ES-I3 (cell line): ENCODE results near the gene KRT9.
"Not testable (repeated sequence)": the region's sequence is repeated elsewhere in the genome, so short reads cannot be mapped to it uniquely, and the experiment has no call there.

Experiments
- H3K36me3 ChIP-seq: 2 replicates; pipeline ENCODE4 v1.6.1; 2013; ENCODE audit warnings: mild to moderate bottlenecking, low read length, control low read depth, moderate library complexity; ENCODE audit not compliant: insufficient read depth
- H3K4me1 ChIP-seq: 2 replicates; pipeline ENCODE4 v1.6.1; 2013; ENCODE audit warnings: mild to moderate bottlenecking, control low read depth, low read length; ENCODE audit not compliant: insufficient read depth
- H3K9ac ChIP-seq: 2 replicates; pipeline ENCODE4 v1.6.1; 2013; ENCODE audit warnings: low read depth, mild to moderate bottlenecking, low read length, moderate library complexity
- H3K9me3 ChIP-seq: 2 replicates; pipeline ENCODE4 v1.6.1; 2013; ENCODE audit warnings: mild to moderate bottlenecking, low read length, moderate library complexity; ENCODE audit not compliant: control insufficient read depth, insufficient read depth

Gene KRT9, protein sequence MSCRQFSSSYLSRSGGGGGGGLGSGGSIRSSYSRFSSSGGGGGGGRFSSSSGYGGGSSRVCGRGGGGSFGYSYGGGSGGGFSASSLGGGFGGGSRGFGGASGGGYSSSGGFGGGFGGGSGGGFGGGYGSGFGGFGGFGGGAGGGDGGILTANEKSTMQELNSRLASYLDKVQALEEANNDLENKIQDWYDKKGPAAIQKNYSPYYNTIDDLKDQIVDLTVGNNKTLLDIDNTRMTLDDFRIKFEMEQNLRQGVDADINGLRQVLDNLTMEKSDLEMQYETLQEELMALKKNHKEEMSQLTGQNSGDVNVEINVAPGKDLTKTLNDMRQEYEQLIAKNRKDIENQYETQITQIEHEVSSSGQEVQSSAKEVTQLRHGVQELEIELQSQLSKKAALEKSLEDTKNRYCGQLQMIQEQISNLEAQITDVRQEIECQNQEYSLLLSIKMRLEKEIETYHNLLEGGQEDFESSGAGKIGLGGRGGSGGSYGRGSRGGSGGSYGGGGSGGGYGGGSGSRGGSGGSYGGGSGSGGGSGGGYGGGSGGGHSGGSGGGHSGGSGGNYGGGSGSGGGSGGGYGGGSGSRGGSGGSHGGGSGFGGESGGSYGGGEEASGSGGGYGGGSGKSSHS

DNA sequence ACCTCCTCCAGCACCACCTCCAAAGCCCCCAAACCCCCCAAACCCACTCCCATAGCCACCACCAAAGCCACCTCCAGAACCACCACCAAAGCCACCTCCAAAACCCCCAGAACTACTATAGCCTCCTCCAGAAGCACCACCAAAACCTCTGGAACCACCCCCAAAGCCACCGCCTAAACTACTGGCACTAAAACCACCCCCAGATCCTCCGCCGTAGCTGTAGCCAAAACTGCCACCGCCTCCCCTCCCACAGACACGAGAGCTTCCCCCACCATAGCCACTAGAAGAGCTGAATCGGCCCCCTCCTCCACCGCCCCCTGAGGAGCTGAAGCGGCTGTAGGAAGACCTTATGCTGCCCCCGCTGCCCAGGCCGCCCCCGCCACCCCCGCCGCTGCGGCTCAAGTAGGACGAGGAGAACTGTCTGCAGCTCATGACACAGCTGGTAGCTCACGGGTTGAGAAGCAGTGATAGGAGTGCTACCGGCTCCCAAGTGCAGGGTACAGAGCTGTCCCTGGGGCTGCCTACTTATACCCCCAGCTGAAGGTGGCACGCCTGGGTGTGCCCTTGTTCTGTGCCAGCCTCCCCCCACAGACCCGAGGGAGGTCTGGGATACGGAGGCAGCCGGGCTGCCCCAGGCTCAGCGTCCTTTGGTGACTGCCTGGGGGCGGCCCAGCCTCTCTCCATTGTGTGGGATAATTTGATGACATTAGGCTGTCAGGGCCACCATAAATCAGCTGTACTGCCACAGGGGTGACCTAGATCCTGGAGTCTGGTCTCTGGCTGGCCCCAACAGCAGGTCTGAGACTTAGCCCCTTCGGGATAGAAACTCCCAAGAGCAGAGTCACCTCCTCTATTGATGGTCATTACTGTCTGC is at the start of gene KRT9:
Gene KRT9, minus strand, starts transcription at position 499 of the 874 bp plus-strand sequence. Its CDS starts 67 bp downstream, at position 432.
- Histone ChIP-seq H3K9ac (no peak within 1 kb of the TSS), H3K9me3 (no peaks in the 10 kb centered on the region), H3K4me1 (no peaks in the 10 kb centered on the region), H3K36me3 (no peaks in the 10 kb centered on the region)

DNA sequence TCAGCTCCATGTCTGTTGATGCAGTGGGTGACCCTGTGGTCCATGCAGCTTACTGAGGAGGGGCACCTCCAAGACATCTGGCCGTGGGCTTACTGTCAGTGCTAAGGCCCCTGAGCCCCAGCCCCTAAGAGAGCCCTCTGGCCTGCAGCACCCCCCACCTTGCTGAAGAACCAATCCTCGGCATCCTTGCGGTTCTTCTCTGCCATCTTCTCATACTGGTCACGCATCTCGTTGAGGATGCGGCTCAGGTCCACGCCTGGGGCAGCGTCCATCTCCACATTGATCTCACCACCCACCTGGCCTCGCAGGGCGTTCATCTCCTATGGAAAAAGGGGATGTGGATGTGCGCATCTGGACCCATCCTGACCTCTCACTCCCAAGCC is 49.6 kb upstream of the KRT9 start:
- not testable (repeated sequence) for H3K36me3 ChIP-seq, H3K9me3 ChIP-seq, H3K9ac ChIP-seq, H3K4me1 ChIP-seq

DNA sequence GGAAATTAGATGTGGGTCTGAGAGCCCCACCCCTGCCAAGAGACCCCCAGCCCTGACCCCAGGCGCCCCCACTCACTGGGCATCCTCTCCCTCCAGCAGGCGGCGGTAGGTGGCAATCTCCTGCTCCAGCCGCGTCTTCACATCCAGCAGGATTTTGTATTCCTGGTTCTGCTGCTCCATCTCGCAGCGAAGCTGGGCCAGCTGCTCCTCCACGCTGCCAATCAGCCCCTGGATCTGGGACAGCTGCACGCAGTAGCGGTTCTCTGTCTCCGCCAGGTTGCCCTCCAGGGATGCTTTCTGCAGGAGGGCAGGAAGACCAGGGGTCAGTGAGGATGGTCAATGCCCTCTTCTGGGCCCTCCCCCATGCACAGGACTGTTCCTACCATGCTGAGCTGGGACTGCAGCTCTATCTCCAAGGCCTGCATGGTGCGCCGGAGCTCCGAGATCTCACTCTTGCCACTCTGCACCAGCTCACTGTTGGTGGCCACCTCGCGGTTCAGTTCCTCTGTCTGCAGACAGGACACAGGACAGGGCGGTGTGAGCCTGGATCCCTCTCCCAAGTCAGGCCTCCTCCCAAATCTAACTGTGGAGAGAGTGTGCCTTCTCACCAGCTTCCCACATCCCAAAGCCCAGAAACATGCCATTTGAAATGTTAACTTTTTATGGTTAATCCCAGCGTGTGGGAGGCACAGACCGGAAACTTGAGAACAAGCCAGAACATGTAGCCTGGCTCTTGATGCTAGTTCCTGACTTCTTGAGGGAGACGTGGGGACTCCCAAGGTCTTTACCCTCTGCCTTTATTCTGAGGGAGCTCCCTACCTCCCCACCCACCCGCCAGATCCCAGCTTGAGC is 49.0 kb upstream of the KRT9 start:
- no peaks in the 10 kb centered on the region for H3K9me3 ChIP-seq
- no peak overlapping the region for H3K9ac ChIP-seq
- no peaks in the 10 kb centered on the region for H3K36me3 ChIP-seq
- H3K4me1 ChIP-seq: peaks cover 5% of the 10 kb centered on the region; the same call in 1 of the 2 replicates

DNA sequence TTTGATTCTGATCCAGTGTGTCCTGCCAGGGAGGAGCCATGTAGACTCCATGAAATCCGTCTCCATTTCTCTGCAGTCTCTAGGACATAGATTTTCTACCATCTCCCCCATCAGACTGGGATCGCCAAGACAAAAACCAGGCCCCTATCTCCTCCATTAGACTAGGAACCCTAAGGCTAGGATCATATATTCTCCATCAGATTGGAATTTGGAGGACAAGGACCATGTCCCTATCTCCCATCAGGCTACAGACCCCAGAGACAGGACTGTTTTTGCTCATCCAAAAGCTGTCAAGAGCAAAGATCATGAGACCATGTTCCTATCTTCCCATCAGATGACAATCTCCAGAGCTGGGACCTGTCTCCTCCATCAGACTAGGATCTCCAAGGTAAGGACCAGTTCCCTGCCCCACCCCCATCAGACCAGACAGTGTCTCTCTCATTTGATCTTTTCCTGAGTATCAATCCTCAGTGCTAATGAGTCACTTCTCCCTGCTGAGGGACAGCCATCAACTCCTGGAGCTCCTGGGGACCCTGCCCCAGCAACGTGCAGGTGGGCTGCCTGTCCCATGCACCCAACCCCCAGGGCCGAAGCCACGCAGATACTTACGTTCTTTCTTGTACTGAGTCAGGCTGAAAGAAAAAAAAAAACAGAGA is 48.2 kb upstream of the KRT9 start:
- not testable (repeated sequence) for H3K36me3 ChIP-seq, H3K4me1 ChIP-seq, H3K9ac ChIP-seq, H3K9me3 ChIP-seq

DNA sequence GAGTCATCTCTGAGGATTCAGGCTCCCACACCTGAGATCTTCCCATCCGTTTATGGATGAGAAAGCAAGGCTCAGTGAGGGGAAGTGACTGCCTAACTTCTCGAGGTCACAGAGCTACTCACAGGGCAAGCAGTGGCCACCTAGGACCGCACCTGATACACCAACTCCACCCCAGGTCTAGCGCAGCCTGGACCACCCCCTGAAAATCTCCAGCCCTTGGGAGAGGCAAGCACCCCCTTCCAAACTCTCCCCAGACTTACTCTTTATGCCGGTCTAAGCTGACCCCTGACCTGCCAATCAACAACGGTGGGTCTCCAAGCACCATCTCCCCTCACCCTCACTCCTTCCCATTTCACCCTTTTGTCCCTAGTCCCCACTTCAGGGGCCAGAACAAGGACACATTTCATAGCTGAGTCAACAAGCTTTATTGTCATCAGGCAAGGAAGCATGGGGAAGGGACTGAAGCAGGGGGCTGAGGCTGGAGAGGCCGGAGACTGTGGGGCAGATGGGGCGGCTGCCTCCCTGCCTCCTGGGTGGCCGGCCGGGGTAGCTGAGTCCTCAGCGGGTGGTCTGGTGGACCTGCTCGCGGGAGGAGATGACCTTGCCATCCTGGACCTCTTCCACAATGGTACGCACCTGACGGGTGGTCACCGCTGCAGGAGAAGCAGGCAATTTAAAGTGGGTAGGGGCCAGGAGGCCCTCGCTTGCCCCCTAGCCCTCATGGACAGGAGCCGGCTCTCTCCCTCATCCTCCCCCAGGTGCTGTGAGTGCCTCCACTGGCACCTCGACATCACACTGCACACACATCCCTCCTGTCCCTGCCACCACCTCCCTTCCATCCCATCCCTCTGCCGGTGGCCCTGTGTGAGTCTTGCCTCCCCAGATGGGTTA is 47.4 kb upstream of the KRT9 start:
- H3K4me1 ChIP-seq: peaks cover 2% of the 10 kb centered on the region; the same call in 1 of the 2 replicates
- H3K9ac ChIP-seq: no peak overlapping the region
- no peaks in the 10 kb centered on the region for H3K36me3 ChIP-seq
- no peaks in the 10 kb centered on the region for H3K9me3 ChIP-seq

DNA sequence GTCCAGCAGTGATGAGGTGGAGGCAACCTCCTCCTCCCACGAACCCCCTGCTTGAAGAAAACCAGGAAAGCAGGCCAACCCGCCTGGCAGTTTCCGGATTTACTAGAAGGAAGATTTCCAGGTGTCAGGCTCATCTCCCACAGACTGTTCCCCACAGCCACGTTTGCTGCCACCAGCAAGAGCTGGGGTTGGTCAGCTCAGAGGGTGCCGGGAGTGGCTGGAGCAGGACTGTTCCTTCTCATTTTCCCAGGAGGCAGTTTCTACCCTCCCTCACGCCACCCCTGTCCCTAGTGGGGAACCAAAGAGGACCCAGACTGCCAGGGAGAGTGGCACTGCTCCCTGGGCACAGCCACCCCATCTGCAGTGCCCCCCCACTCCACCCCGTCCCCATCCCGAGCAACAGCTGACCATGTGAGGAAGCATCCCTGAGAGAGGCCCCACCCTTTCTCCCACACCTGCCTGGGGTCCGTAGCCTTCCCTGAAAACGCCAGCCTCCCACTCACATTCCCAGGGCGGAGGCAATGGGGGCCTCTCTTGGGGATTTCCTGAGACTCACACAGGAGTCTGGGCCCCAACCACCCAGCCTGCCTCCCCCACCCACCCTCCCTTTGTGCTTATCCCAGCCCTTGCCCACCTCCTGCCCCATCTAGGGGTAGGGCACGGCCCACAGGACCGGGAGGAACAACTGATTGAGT is 46.6 kb upstream of the KRT9 start:
- Histone ChIP-seq H3K9me3 (no peaks in the 10 kb centered on the region), H3K36me3 (no peaks in the 10 kb centered on the region), H3K4me1 (peaks cover 2% of the 10 kb centered on the region; the same call in 1 of the 2 replicates), H3K9ac (no peak overlapping the region)

DNA sequence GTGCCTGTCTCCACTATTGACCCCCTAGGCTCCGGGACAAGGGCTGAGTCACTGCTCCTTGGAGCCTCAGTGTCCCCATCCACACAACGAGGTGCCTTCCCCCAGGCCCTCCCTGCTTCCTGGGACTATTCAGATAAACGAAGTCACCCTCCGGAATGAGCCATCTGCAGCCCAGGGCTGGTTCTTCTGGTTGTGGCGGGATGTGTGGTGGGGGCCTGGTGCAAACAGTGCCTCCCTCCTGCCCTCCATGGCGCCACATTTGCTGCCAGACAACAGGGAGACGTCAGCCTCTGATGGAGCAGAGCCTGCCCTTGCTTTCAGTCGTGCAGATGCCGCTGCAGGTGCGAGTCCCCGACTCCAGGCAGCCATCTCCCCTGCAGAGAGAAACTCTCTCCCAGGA is 45.8 kb upstream of the KRT9 start:
- Histone ChIP-seq H3K36me3 (no peaks in the 10 kb centered on the region), H3K9me3 (no peaks in the 10 kb centered on the region), H3K4me1 (no peaks in the 10 kb centered on the region; the same call in 1 of the 2 replicates), H3K9ac (no peak overlapping the region)

DNA sequence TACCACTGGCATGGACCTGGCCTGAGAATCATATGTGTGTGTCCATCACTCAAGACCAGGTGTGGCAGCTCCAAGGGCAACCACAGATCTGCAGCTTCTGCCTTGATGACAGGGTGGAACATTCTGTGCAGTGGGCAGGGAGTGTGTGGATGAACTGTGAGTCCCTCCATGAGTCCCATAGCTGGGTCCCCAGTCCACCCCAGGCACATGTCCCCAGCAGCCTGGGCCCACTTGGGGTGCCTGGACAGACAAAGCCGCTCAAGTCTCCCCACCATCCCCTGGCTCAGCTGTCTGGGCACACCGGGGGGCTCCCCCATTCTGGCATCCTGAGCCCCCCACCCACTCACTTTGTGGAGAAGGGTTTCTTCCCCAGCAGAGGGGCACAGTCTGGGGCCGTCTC is 45.3 kb upstream of the KRT9 start:
- no peak overlapping the region for H3K9ac ChIP-seq
- no peaks in the 10 kb centered on the region; the same call in 1 of the 2 replicates for H3K4me1 ChIP-seq
- no peaks in the 10 kb centered on the region for H3K36me3 ChIP-seq
- no peaks in the 10 kb centered on the region for H3K9me3 ChIP-seq

DNA sequence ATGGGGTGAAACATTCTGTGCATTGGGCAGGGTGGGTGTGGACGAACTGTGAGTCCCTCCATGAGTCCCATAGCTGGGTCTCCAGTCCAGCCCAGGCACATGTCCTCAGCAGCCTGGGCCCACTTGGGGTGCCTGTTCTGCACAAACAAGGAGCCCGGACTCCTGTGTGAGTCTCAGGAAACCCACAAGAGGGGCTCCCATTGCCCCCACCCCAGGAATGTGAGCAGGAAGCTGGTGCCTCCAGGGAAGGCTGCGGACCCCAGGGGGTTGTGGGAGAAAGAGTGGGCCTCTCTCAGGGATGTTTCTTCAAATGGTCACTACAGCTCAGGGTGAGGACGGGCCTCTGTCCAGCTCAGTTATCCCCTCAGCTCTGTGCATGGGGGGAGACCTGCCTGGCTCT is 44.6 kb upstream of the KRT9 start:
- not testable (repeated sequence) for H3K9me3 ChIP-seq, H3K9ac ChIP-seq, H3K36me3 ChIP-seq, H3K4me1 ChIP-seq

DNA sequence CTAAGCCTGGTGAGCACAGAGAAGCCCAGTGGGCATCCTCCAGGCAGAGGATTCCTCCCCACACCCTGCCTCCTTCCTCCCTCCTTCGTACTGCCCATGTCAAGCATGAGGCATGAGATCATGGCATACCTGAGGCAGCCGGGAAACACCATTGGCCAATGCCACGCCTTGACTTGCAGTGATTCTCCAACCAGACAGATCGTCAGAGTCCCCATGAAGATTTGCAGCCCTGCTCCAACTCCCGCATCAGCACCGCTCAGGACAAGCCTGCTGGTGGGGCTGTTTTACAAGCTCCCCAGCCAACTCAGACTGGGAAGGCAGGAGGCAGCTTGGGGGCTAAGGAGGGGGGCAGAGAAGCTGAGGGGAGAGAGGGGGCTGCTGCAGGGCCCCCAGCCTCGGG is 43.6 kb upstream of the KRT9 start:
- Histone ChIP-seq H3K9ac (no peak overlapping the region), H3K36me3 (no peaks in the 10 kb centered on the region), H3K4me1 (no peaks in the 10 kb centered on the region; the same call in 1 of the 2 replicates), H3K9me3 (no peaks in the 10 kb centered on the region)

DNA sequence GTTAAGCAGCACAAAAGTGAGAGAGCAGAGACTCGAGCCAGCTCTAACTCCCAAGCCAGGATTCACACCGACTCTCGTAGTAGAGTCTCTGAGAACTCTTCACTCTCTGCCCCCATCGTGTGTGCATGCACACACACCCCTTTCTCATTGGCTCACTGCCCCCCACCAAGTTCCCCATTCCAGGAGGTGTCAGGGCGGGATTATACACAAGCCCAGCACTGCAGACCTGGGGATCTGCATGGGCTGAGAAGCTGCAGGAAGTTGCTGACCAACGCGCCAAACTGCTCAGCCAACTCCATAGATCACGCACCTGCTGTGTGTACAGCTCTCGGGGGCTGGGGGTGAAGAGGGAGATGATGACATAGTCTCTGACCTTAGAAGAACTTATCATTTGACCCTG is 42.9 kb upstream of the KRT9 start:
- not testable (repeated sequence) for H3K9ac ChIP-seq, H3K9me3 ChIP-seq, H3K4me1 ChIP-seq, H3K36me3 ChIP-seq

DNA sequence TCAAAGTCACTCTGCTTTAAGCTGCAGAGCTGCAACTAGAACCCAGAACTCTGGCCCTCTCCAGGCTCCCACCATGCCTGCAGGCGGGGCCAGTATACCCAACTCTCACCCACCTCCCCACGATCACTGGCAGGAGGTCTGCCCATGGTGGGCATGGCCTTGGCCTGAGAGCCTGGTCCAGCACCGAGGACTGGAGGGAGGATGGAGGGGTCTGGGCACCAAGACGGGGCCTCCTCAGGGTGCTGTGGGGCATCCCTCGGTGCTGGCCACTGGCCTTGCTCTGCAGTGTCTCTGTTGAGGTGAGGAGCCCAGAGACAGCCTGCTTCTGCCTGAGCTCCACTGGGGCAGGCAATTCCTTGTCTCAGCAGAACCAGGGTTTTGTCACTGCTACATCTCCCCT is 42.2 kb upstream of the KRT9 start:
- H3K4me1 ChIP-seq: no peaks in the 10 kb centered on the region; the same call in 1 of the 2 replicates
- H3K9me3 ChIP-seq: no peaks in the 10 kb centered on the region
- no peaks in the 10 kb centered on the region for H3K36me3 ChIP-seq
- no peak overlapping the region for H3K9ac ChIP-seq
